ENCODE results near the gene PPM1L. TPM values are rescaled to one million over a fixed set of nuclear protein-coding genes. Genes with fewer than 3 reads are reported as not detected.

PPM1L gene
- polyA plus RNA-seq, 5 donors: 2.8 to 5.9 (median 4.9) TPM

DNA sequence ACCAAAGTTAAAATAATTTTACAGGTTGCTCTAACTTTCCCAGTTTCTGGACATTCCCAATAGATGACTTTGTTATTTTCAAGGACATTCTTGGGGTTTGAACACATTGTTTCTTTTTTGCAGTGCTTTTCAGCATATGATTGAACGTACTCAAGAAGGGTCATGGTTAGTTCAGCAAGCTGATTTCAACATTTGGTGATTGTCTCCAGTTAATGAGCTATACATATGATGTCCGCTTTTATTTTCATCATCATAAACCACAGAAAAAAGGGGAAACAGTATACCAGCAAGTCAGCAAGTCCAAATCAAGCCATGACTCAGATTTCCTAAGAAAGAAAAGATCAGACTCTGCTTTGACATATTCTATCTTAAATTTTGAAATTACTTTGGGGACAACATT lies 279.7 kb downstream of the PPM1L start:
- no peak for DNase-seq

DNA sequence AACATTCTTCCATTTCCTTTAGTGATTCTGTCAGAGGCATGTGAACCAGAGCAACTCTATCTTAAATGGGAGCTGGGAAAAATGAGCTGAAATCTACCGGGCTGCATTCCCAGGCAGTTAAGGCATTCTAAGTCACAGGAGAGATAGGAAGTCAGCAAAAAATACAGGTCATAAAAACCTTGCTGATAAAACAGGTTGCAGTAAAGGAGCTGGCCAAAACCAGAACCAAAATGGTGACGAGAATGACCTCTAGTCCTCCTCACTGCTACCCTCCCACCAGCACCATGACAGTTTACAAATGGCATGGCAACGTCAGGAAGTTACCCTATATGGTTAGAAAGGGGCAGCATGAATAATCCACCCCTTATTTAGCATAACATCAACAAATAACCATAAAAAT lies 282.7 kb downstream of the PPM1L start:
- DNase-seq: no peak

DNA sequence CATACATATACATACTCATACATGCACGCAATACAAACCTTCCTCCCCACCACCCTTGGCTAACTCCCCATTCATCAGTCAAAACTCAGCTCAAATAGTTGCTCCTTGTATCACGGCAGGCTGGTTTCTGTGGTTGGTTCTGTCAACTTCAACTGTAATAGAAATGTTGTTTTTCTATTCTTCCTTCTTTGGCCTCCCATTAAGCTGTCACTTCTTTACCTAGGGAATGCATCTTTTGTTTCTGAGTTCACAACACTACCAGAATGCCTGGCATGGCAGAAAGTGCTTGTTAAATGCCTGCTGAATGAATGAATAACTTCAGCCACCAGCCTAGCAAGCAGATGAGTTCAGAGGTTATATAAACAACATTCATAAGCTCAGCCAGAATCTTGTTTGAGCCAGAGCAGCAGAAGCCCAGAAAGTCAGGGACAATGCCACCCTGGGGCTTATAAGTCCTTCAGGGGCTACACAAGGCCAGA lies 286.0 kb downstream of the PPM1L start:
- no peak for DNase-seq

DNA sequence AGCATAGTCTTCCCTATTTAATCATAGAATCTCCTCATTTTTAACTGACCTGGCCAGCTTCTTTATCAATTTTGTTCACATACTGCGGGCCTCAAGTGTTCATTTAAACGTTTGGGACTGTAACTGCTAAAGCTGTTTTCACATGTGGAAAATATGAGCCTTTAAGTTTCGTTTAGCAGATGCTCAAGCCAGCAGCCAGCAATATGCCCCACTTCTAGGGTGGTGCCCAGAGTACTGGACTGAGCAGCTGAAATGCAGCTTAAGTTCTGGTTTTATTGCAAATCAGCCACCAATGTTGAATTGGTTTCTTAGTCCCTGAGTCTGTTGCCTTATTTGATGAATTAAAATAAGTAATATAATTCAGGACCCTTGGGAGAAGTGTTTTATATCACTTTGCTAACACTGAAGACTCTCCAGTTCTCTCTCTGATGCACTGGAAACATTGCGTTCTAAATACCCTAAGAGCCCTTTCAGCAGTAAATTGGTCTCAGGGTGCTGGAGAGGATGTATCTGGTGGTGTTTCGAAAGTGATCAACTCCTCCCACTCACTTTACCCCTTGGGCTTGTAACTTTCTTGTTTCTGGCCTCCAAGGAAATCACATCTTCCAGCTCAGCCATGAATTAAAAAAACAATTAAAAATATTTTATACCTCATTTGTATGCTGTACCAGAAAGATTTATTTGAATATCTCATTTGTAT lies 287.5 kb downstream of the PPM1L start:
- no peak for DNase-seq

- no peak for DNase-seq
These were observed 293.7 kb downstream of the PPM1L start for GRCh38 chr3:161049683-161050248.

DNA sequence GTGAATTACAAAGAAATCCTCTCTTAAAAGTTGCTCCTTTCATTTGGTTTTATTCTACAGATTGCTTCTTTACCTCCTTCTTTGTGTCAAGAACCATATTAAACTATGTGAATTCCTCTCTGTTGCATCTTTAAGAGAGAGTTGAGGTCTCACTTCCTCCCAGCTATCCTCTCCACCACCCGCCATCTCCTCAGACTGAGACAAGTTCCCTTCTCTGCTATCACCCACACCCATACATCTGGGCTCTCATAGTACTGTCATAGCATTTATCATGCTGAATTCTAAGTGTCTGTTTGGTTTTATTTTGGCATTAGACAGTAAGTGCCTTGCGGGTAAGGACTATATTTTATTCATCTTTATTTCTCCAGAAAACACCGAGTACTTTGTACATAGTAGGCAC lies 294.9 kb downstream of the PPM1L start:
- DNase-seq: no peak

DNA sequence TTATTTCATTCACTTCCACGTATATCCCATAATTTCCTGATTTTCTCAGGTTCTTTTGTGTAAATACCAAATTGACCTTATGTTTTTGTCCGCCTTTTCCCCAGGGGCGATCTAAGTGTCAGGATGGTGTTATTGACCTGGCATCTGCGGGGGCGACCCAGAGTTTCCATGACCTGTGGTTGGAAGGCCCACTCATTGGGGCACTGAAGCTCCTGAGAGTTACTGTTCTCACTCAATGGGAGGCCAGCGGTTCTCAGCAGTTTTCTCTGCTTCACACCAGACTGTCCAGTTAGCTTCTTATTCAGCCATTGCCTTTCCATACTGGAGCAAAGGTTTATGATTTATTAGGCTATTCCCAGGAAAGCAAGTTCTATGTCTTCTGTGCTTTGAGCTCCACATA lies 295.8 kb downstream of the PPM1L start:
- DNase-seq: no peak

GRCh38 chr3:161054860-161055604 lies 299.0 kb downstream of the PPM1L start:
- no peak for DNase-seq

DNA sequence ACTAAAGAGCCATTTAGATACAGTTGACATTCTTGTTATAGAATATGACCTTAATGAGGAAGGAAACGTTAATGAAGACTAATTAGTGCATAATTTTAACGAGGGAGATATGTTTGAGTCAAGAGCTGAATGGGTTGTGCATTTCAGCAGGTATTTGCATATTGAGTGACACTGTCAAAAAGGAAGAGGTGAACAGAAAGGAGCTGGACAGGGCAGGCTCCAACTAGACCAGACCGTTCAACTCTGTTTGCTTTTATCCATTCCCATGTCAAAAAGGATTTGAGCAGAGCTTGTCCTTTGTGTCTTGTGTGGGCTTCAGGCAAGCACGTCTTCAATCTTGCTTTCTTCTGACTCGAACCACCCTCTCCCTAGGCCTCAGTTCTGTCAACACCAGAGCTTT lies 308.4 kb downstream of the PPM1L start:
- no peak for DNase-seq

- DNase-seq: no peak
These were observed 310.9 kb downstream of the PPM1L start for GRCh38 chr3:161066930-161067329.

- DNase-seq: no peak
These were observed 311.3 kb downstream of the PPM1L start for GRCh38 chr3:161067335-161067734.

DNA sequence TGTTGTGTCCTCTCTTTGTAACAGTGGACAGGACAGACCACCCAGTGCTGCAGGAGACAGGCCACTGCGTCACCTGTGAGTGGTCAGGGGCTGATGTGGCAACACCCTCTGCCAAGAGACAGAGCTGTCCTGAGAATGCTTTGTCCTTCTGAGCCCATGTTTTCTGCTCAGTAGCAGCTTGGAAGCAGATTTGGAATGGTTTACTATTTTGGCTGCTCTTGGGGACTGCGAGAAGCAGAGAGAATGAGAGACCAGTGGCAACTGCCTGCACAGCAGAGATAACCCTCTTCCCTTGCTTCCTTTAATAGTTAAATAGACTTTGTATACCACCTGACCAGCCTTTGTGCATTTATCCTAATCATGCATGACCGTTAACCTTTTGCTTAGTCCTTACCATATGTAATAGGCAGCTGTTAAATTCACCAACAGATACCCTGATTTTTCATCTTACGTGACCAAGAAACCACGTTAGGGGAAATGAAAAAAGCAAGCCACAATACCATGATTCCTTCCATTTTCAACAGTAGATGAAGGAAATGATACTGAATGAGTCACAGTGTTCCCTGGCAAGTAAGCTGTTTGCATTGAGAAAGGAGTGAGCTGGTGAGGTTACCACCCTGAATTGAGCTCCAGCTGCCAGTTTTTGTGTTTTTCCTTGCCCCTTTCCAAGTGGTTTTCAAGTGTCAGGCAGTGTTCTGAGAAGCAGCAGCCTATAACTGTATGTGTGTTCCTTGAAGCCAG lies 313.6 kb downstream of the PPM1L start:
- DNase-seq: no peak

GRCh38 chr3:161070252-161070930 lies 314.4 kb downstream of the PPM1L start:
- no peak for DNase-seq

GRCh38 chr3:161070980-161071663 lies 315.1 kb downstream of the PPM1L start:
- DNase-seq: no peak

GRCh38 chr3:161072211-161072621 lies 316.2 kb downstream of the PPM1L start:
- no peak for DNase-seq

- no peak for DNase-seq
These were observed 316.7 kb downstream of the PPM1L start for GRCh38 chr3:161072751-161073150.

GRCh38 chr3:161073181-161073580 lies 317.1 kb downstream of the PPM1L start:
- DNase-seq: no peak

DNA sequence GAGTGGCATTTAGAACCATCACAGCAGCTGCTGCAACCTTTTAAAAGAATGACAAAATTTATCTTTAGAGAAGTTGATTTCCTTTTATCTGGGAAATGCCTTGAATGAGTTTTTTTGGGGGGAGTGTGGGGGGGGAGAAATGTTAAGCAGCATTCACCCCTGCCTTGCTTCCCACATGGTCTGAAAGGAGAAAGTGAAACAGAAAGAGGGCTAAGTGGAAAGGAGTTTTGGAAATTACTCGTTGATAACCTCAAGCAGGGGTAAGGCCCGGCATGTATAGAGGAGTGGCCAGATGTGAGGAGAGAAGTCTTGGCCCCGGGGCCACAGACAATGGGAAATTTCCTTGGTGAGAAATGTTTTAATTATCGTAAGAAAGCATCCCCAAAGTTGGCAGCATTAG lies 325.6 kb downstream of the PPM1L start:
- no peak for DNase-seq

- no peak for DNase-seq
These were observed 326.0 kb downstream of the PPM1L start for GRCh38 chr3:161082063-161082462.

DNA sequence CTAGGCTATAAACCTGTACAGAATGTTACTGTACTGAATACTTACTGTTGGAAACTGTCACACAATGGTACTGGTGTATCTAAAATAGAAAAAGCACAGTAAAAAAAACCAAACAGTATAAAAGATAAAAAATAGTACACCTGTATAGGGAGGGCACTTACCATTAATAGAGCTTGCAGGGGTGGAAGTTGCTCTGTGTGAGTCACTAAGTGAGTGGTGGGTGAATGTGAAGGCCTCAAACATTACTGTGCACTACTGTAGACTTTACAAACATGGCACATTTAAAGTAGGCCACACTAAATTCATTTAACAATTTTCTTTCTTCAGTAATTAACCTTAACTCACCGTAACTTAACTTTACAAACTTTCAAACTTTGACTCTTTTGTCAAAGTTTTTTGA lies 327.1 kb downstream of the PPM1L start:
- no peak for DNase-seq

GRCh38 chr3:161084277-161084676 lies 328.2 kb downstream of the PPM1L start:
- no peak for DNase-seq

Measured in right lung (tissue), 5 donors.